HEK293T (cell line): ENCODE data around the gene LRRC58.

Experiments used
- CTCF ChIA-PET: fragments of 350-600 bp; formaldehyde crosslinking; extraction: SDS; loops from one replicate; lab custom pipeline; 2021; ENCODE audit warnings: antibody characterized with exemption, inconsistent platforms; lab: Yijun Ruan, JAX
- POLR2A ChIA-PET: fragments of 350-600 bp; formaldehyde crosslinking; extraction: SDS; loops from one replicate; lab custom pipeline; 2020; ENCODE audit warnings: antibody characterized with exemption, inconsistent platforms; lab: Yijun Ruan, JAX
- DNase-seq: peaks from one replicate; pipeline ENCODE4 v3.0.0; 2012; ENCODE audit warnings: mixed read lengths; ENCODE audit errors: extremely low spot score
- ARNT ChIP-seq: fragments of 450-650 bp; IDR thresholded peaks from 2 replicates; pipeline ENCODE4 v1.6.1; 2017; ENCODE audit warnings: mild to moderate bottlenecking
- BHLHE40 ChIP-seq: fragments of 450-650 bp; IDR thresholded peaks from 2 replicates; pipeline ENCODE4 v1.6.1; 2016; ENCODE audit warnings: mild to moderate bottlenecking, moderate library complexity, borderline replicate concordance
- CTBP1 ChIP-seq: fragments of 450-650 bp; IDR thresholded peaks from 2 replicates; pipeline ENCODE4 v1.6.1; 2016; ENCODE audit warnings: borderline replicate concordance
- ELF4 ChIP-seq: fragments of 450-650 bp; IDR thresholded peaks from 2 replicates; pipeline ENCODE4 v1.6.1; 2017; ENCODE audit warnings: antibody characterized with exemption
- FOXA1 ChIP-seq: fragments of 450-650 bp; IDR thresholded peaks from 2 replicates; pipeline ENCODE4 v1.6.1; 2016; ENCODE audit warnings: mild to moderate bottlenecking
- FOXK2 ChIP-seq: fragments of 450-650 bp; IDR thresholded peaks from 2 replicates; pipeline ENCODE4 v1.6.1; 2016; ENCODE audit warnings: mild to moderate bottlenecking
- FOXM1 ChIP-seq: fragments of 450-650 bp; IDR thresholded peaks from 2 replicates; pipeline ENCODE4 v1.6.1; 2017; ENCODE audit warnings: mild to moderate bottlenecking, borderline replicate concordance
- HDGF ChIP-seq: fragments of 450-650 bp; IDR thresholded peaks from 2 replicates; pipeline ENCODE4 v1.6.1; 2017; ENCODE audit warnings: antibody characterized with exemption, borderline replicate concordance
- L3MBTL2 ChIP-seq: fragments of 450-650 bp; conservative IDR thresholded peaks from 2 replicates; pipeline ENCODE4 v1.6.1; 2016; ENCODE audit warnings: mild to moderate bottlenecking
- LEF1 ChIP-seq: fragments of 450-650 bp; IDR thresholded peaks from 2 replicates; pipeline ENCODE4 v1.6.1; 2017; ENCODE audit warnings: mild to moderate bottlenecking, borderline replicate concordance
- NFRKB ChIP-seq: fragments of 450-650 bp; IDR thresholded peaks from 2 replicates; pipeline ENCODE4 v1.6.1; 2016; ENCODE audit warnings: mild to moderate bottlenecking, moderate library complexity
- PKNOX1 ChIP-seq: fragments of 450-650 bp; IDR thresholded peaks from 2 replicates; pipeline ENCODE4 v1.6.1; 2016
- SP1 ChIP-seq: fragments of 450-650 bp; IDR thresholded peaks from 2 replicates; pipeline ENCODE4 v1.6.1; 2017
- SUZ12 ChIP-seq: fragments of 450-650 bp; IDR thresholded peaks from 2 replicates; pipeline ENCODE4 v1.6.1; 2016; ENCODE audit warnings: mild to moderate bottlenecking
- TARDBP ChIP-seq: fragments of 450-650 bp; IDR thresholded peaks from 2 replicates; pipeline ENCODE4 v1.6.1; 2016
- ZNF384 ChIP-seq: fragments of 450-650 bp; IDR thresholded peaks from 2 replicates; pipeline ENCODE4 v1.6.1; 2016

Gene LRRC58

GRCh38 chr3:120348991-120349854 is at the start of gene LRRC58:
LRRC58 (minus strand) TSS chr3:120349354; CDS start chr3:120349243, 111 bp downstream.
- TF ChIP-seq CTBP1 (no peak), PKNOX1 (no peak), FOXK2 (no peak), ELF4 (no peak; the same call in 1 of the 2 replicates), HDGF (no peak), FOXA1 (no peak), L3MBTL2 (peak; percentile 84), LEF1 (no peak; the same call in 1 of the 2 replicates), NFRKB (no peak), TARDBP (0 out of 2 replicates have a peak, but pooled peaks have one; percentile 24), ZNF384 (no peak), ARNT (peak; percentile 95), SUZ12 (no peak)
- ChIA-PET CTCF (interaction anchor here (0.9 kb wide), 1 partner anchor 209 kb away, joined by 3 read pairs; no protein-coding TSS in a partner anchor), POLR2A (interaction anchor here (0.6 to 3.2 kb wide), 17 partner anchors 9 to 319 kb away, joined by 3 to 23 read pairs (median 3); partner anchors contain the start of gene FSTL1)
- DNase-seq, result peak; percentile 89

- TF ChIP-seq FOXK2 (no peak), L3MBTL2 (no peak), CTBP1 (no peak), ELF4 (no peak), SP1 (no peak), BHLHE40 (no peak), ZNF384 (no peak), FOXA1 (no peak), TARDBP (no peak), NFRKB (no peak), FOXM1 (no peak)
- DNase-seq, result no peak
- ChIA-PET POLR2A (no interaction called here), CTCF (no interaction called here)
Observed at GRCh38 chr3:120396469-120396868, 47.3 kb upstream of the LRRC58 start.

GRCh38 chr3:120394347-120394746 is 45.2 kb upstream of the LRRC58 start:
- TF ChIP-seq L3MBTL2, result no peak
- CTCF ChIA-PET, result no interaction called here
- DNase-seq, result no peak
- POLR2A ChIA-PET, result no interaction called here

GRCh38 chr3:120393761-120394160 is 44.6 kb upstream of the LRRC58 start:
- DNase-seq, result no peak
- ChIA-PET POLR2A (no interaction called here), CTCF (no interaction called here)
- TF ChIP-seq L3MBTL2 (no peak), BHLHE40 (no peak), FOXK2 (no peak), TARDBP (no peak), HDGF (no peak), FOXA1 (no peak), ZNF384 (no peak), NFRKB (no peak), LEF1 (no peak), ELF4 (no peak), PKNOX1 (no peak), FOXM1 (no peak), SP1 (no peak), CTBP1 (no peak)

- ChIA-PET POLR2A (no interaction called here), CTCF (no interaction called here)
- no peak for TF ChIP-seq TARDBP
- no peak for TF ChIP-seq HDGF
- TF ChIP-seq ZNF384, result no peak
- TF ChIP-seq BHLHE40, result no peak
- no peak for TF ChIP-seq NFRKB
Observed at GRCh38 chr3:120393243-120393642, 44.1 kb upstream of the LRRC58 start.

GRCh38 chr3:120382941-120383447 is 33.8 kb upstream of the LRRC58 start:
- no peak for DNase-seq
- ChIA-PET CTCF (no interaction called here), POLR2A (interaction anchor here (1.9 kb wide), 1 partner anchor 34 kb away, joined by 7 read pairs; the partner anchor contains the start of gene LRRC58)
- TF ChIP-seq FOXA1, result no peak
- TF ChIP-seq LEF1, result no peak
- TF ChIP-seq FOXM1, result no peak
- no peak for TF ChIP-seq L3MBTL2

More at GRCh38 chr3:120393243-120393642, 44.1 kb upstream of the LRRC58 start:
- DNase-seq, result no peak

GRCh38 chr3:120381503-120381902 is 32.3 kb upstream of the LRRC58 start:
- CTCF ChIA-PET, result no interaction called here

More at GRCh38 chr3:120381503-120381902, 32.3 kb upstream of the LRRC58 start:
- TF ChIP-seq LEF1 (no peak), SP1 (no peak), ARNT (no peak), PKNOX1 (no peak), NFRKB (no peak)
- DNase-seq, result no peak
- POLR2A ChIA-PET, result no interaction called here
